PFSK-1 (cell line): ENCODE measurements around the gene STX10.

Experiments used
- FOXP2 ChIP-seq: optimal IDR thresholded peaks from 2 replicates; pipeline ENCODE3; 2011; ENCODE audit warnings: borderline replicate concordance, control low read depth, inconsistent platforms; ENCODE audit not compliant: insufficient read depth; ENCODE audit errors: extremely low read length, extremely low read depth
- POLR2AphosphoS5 ChIP-seq: IDR thresholded peaks from 2 replicates; pipeline ENCODE4 v1.6.1; 2012; ENCODE audit warnings: low read depth, mild to moderate bottlenecking, control low read depth, low read length, moderate library complexity
- REST ChIP-seq, 2 experiments: IDR thresholded peaks; 2 replicates each; pipeline versions ENCODE4 v1.6.1 to v1.8.0; 2011 to 2012; ENCODE audit warnings: low read depth in 2 of 2, low read length in 2 of 2, control low read depth in 1 of 2, inconsistent platforms in 1 of 2, mild to moderate bottlenecking in 1 of 2, moderate library complexity in 1 of 2; ENCODE audit not compliant: insufficient read depth in 1 of 2

- no peak for TF ChIP-seq FOXP2
- TF ChIP-seq REST (IDR thresholded peaks at IDR 0.05; ENCODE audit: insufficient read depth in 1 of 2, low read depth in 2 of 2, low read length in 2 of 2): no peak
- TF ChIP-seq POLR2AphosphoS5: no peak
Measured at GRCh38 chr19:13176345-13176744, 26.2 kb upstream of the STX10 start.
